Stimulated activated CD4-positive, alpha-beta T cell treated with anti-CD3 and anti-CD28 coated beads, Interleukin-12 subunit alpha, Interleukin-12 subunit beta, amount 100 ng/mL, for 48 hours (primary cell): Measurements from ENCODE around the gene NCBP3.
A peak's percentile ranks its signal among the peaks of the same experiment; 100 is the strongest.

Experiments
- DNase-seq, 3 donors: peaks; one replicate each; pipeline ENCODE4 v3.0.0-alpha.2; 2020; ENCODE audit warnings: low read depth in 2 of 3, low spot score in 1 of 3

NCBP3 gene

GRCh38 chr17:3813171-3813570, 32.9 kb downstream of the NCBP3 start:
- DNase-seq, result no peak

GRCh38 chr17:3812771-3813170, 33.3 kb downstream of the NCBP3 start:
- no peak for DNase-seq

GRCh38 chr17:3812284-3812683, 33.8 kb downstream of the NCBP3 start:
- DNase-seq, result no peak

GRCh38 chr17:3810019-3810418, 36.0 kb downstream of the NCBP3 start:
- DNase-seq, result no peak

GRCh38 chr17:3809135-3809534, 36.9 kb downstream of the NCBP3 start:
- DNase-seq, result no peak

GRCh38 chr17:3808701-3809100, 37.3 kb downstream of the NCBP3 start:
- no peak for DNase-seq

- DNase-seq, result no peak
Observed at GRCh38 chr17:3805581-3805980, 40.5 kb downstream of the NCBP3 start.

- DNase-seq, result peak in 1 of 3 donors; percentile 20
Observed at GRCh38 chr17:3804503-3804931, 41.5 kb downstream of the NCBP3 start.

- DNase-seq, result no peak
Observed at GRCh38 chr17:3803308-3803640, 42.8 kb downstream of the NCBP3 start.

- DNase-seq, result no peak
Observed at GRCh38 chr17:3802461-3803307, 43.4 kb downstream of the NCBP3 start.

GRCh38 chr17:3801792-3802191, 44.3 kb downstream of the NCBP3 start:
- DNase-seq, result no peak

GRCh38 chr17:3801347-3801746, 44.7 kb downstream of the NCBP3 start:
- DNase-seq, result no peak

GRCh38 chr17:3800362-3801271, 45.4 kb downstream of the NCBP3 start, which contains the start of gene ITGAE:
Gene ITGAE, minus strand, starts transcription at chr17:3801188. Its CDS starts 44 bp downstream, at chr17:3801144.
- DNase-seq, result no peak

- DNase-seq, result no peak
Observed at GRCh38 chr17:3799181-3799945, 46.7 kb downstream of the NCBP3 start.

GRCh38 chr17:3798273-3799180, 47.5 kb downstream of the NCBP3 start:
- DNase-seq, result no peak

- no peak for DNase-seq
Observed at GRCh38 chr17:3796822-3797170, 49.2 kb downstream of the NCBP3 start.

- peak; percentile 48 to 59 (median 53) for DNase-seq
Observed at GRCh38 chr17:3796110-3796821, 49.8 kb downstream of the NCBP3 start.

GRCh38 chr17:3795390-3796102, 50.5 kb downstream of the NCBP3 start:
- no peak for DNase-seq
